GM19035 (cell line): Measurements from ENCODE around the gene ACAD9.
A peak's percentile ranks its signal among the peaks of the same experiment; 100 is the strongest.
"Not testable (repeated sequence)": the region's sequence is repeated elsewhere in the genome, so short reads cannot be mapped to it uniquely, and the experiment has no call there.

ENCODE experiments used
- ATAC-seq: cut with Tn5 transposase; IDR thresholded peaks from one replicate; pipeline ENCODE4 v1.9.1; 2021; ENCODE audit not compliant: unreplicated experiment

Gene ACAD9

GRCh38 chr3:128859630-128860029 lies 19.8 kb upstream of the ACAD9 start:
- no peak for ATAC-seq

GRCh38 chr3:128861491-128861890 lies 17.9 kb upstream of the ACAD9 start:
- no peak for ATAC-seq

GRCh38 chr3:128863560-128863959 lies 15.9 kb upstream of the ACAD9 start:
- no peak for ATAC-seq

- no peak for ATAC-seq
These were observed 15.0 kb upstream of the ACAD9 start for GRCh38 chr3:128864351-128864811.

GRCh38 chr3:128864849-128865804 lies 14.3 kb upstream of the ACAD9 start:
- not testable (repeated sequence) for ATAC-seq

GRCh38 chr3:128867200-128868125 lies 12.0 kb upstream of the ACAD9 start:
- ATAC-seq, result no peak

GRCh38 chr3:128870347-128870746 lies 9.1 kb upstream of the ACAD9 start:
- no peak for ATAC-seq

GRCh38 chr3:128872282-128872681 lies 7.1 kb upstream of the ACAD9 start:
- ATAC-seq, result no peak

- no peak for ATAC-seq
These were observed 6.7 kb upstream of the ACAD9 start for GRCh38 chr3:128872744-128873143.

GRCh38 chr3:128873244-128874022 lies 6.0 kb upstream of the ACAD9 start:
- ATAC-seq, result no peak

GRCh38 chr3:128874481-128875180 lies 4.8 kb upstream of the ACAD9 start:
- ATAC-seq, result no peak

GRCh38 chr3:128875556-128876120 lies 3.8 kb upstream of the ACAD9 start:
- no peak for ATAC-seq

- ATAC-seq, result no peak
These were observed 1.4 kb upstream of the ACAD9 start for GRCh38 chr3:128878011-128878457.

- ATAC-seq, result peak; percentile 8
These were observed 780 bp upstream of the ACAD9 start for GRCh38 chr3:128878556-128879124.

- ATAC-seq, result no peak
These were observed 571 bp downstream of the ACAD9 start for GRCh38 chr3:128879991-128880390.

GRCh38 chr3:128880455-128880854 lies 1.0 kb downstream of the ACAD9 start:
- not testable (repeated sequence) for ATAC-seq

GRCh38 chr3:128881576-128881975 lies 2.2 kb downstream of the ACAD9 start:
- no peak for ATAC-seq

- ATAC-seq, result no peak
These were observed 3.3 kb downstream of the ACAD9 start for GRCh38 chr3:128882719-128883118.

GRCh38 chr3:128884992-128885391 lies 5.6 kb downstream of the ACAD9 start:
- ATAC-seq, result no peak
